Measurements from ENCODE around the gene CFAP46.

CFAP46 gene

GRCh38 chr10:132783940-132784865 lies 158.2 kb downstream of the CFAP46 start:
- H3K27me3 ChIP-seq, result peaks cover 73% of the 10 kb centered on the region
- H3K4me3 ChIP-seq (ENCODE audit: low read depth in 1 of 2, low read length in 1 of 2), result no peak overlapping the region
- no peaks in the 10 kb centered on the region for H3K9me3 ChIP-seq
- no peak for TF ChIP-seq CTCF (IDR thresholded peaks at IDR 0.05)
- H3K36me3 ChIP-seq, result peaks cover 44% of the 10 kb centered on the region
- H3K27ac ChIP-seq, result no peak overlapping the region
- peaks cover 0 to 20% of the 10 kb centered on the region in 2 experiments for H3K4me1 ChIP-seq (ENCODE audit: control insufficient read depth in 1 of 2, insufficient read depth in 1 of 2, low read depth in 1 of 2, low read length in 1 of 2)

GRCh38 chr10:132783165-132783939 lies 159.0 kb downstream of the CFAP46 start:
- no peaks in the 10 kb centered on the region for H3K9me3 ChIP-seq
- no peak for TF ChIP-seq CTCF (IDR thresholded peaks at IDR 0.05)
- H3K27ac ChIP-seq, result no peak overlapping the region
- peaks cover 53% of the 10 kb centered on the region for H3K36me3 ChIP-seq
- peaks cover 65% of the 10 kb centered on the region for H3K27me3 ChIP-seq
- H3K4me3 ChIP-seq (ENCODE audit: low read depth in 1 of 2, low read length in 1 of 2), result no peak overlapping the region
- H3K4me1 ChIP-seq (ENCODE audit: control insufficient read depth in 1 of 2, insufficient read depth in 1 of 2, low read depth in 1 of 2, low read length in 1 of 2), result peaks cover 0 to 20% of the 10 kb centered on the region in 2 experiments

- no peak for TF ChIP-seq CTCF (IDR thresholded peaks at IDR 0.05)
- no peak overlapping the region for H3K27ac ChIP-seq
- no peaks in the 10 kb centered on the region for H3K9me3 ChIP-seq
- peaks cover 0 to 12% of the 10 kb centered on the region in 2 experiments for H3K4me1 ChIP-seq (ENCODE audit: control insufficient read depth in 1 of 2, insufficient read depth in 1 of 2, low read depth in 1 of 2, low read length in 1 of 2)
- peaks cover 68% of the 10 kb centered on the region for H3K36me3 ChIP-seq
- H3K27me3 ChIP-seq, result peaks cover 47% of the 10 kb centered on the region
- no peak overlapping the region for H3K4me3 ChIP-seq (ENCODE audit: low read depth in 1 of 2, low read length in 1 of 2)
Measured at GRCh38 chr10:132781556-132781955, 160.8 kb downstream of the CFAP46 start.

GRCh38 chr10:132780356-132780755 lies 162.0 kb downstream of the CFAP46 start:
- TF ChIP-seq CTCF (IDR thresholded peaks at IDR 0.05), result no peak
- H3K27ac ChIP-seq, result no peak overlapping the region
- peaks cover 0 to 10% of the 10 kb centered on the region in 2 experiments for H3K4me1 ChIP-seq (ENCODE audit: control insufficient read depth in 1 of 2, insufficient read depth in 1 of 2, low read depth in 1 of 2, low read length in 1 of 2)
- no peaks in the 10 kb centered on the region for H3K9me3 ChIP-seq
- peaks cover 80% of the 10 kb centered on the region for H3K36me3 ChIP-seq
- peaks cover 37% of the 10 kb centered on the region for H3K27me3 ChIP-seq
- H3K4me3 ChIP-seq (ENCODE audit: low read depth in 1 of 2, low read length in 1 of 2), result no peak overlapping the region

GRCh38 chr10:132779549-132780294 lies 162.6 kb downstream of the CFAP46 start:
- no peak for TF ChIP-seq CTCF (IDR thresholded peaks at IDR 0.05)
- H3K9me3 ChIP-seq, result no peaks in the 10 kb centered on the region
- peaks cover 30% of the 10 kb centered on the region for H3K27me3 ChIP-seq
- peaks cover 84% of the 10 kb centered on the region for H3K36me3 ChIP-seq
- H3K4me3 ChIP-seq (ENCODE audit: low read depth in 1 of 2, low read length in 1 of 2), result no peak overlapping the region
- no peak overlapping the region for H3K27ac ChIP-seq
- peaks cover 0 to 3% of the 10 kb centered on the region in 2 experiments for H3K4me1 ChIP-seq (ENCODE audit: control insufficient read depth in 1 of 2, insufficient read depth in 1 of 2, low read depth in 1 of 2, low read length in 1 of 2)

Measured in neutrophil (primary cell).